ENCODE measurements around the gene PARD3.

DNA sequence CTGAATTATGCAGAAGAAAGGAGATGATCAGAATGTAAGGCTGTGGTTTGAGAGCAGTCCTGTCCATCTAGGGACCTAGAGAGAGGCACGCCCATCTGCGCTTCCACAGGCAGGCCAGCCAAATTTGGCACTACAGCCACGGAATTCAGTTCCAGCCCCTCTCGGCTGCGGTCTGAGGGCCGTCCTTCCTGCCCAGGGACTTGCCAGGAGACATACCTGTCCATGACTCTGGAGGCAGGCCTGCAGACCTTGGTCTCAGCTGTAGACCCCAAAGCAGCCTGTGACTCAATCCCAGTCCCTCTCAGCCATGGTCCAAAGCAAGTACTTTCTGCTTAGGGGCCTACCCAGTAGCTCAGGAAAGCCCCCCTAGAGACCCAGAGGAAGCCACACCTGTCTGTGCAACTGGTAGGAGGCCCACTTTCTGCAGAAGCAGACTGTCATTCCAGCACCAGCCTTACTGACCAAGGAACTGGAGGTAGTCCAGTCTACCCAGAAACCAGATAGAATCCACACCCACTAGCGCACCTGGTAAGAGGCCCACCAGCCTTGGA, 720.9 kb downstream of the PARD3 start:
- TF ChIP-seq CTCF (IDR thresholded peaks at IDR 0.05) = no peak
- no peak for TF ChIP-seq POLR2A (IDR thresholded peaks at IDR 0.05)
